OCI-LY1 (cell line): Measurements from ENCODE around the gene KMT2A.

ENCODE experiments used
- CTCF ChIP-seq: fragments of 200-600 bp; sonication (generic), shearing (Covaris generic); IDR thresholded peaks from 2 replicates; pipeline ENCODE4 v1.5.1; 2017; ENCODE audit warnings: mild to moderate bottlenecking, antibody characterized with exemption, low read length, moderate library complexity, mixed read lengths
- EZH2 ChIP-seq: fragments of 200-600 bp; sonication (generic), shearing (Covaris generic); IDR thresholded peaks from 2 replicates; pipeline ENCODE4 v1.8.0; 2017; ENCODE audit warnings: borderline replicate concordance, mixed run types, mild to moderate bottlenecking, antibody characterized with exemption, low read length, moderate library complexity, mixed read lengths

GRCh38 chr11:118442301-118442700 is 6.0 kb downstream of the KMT2A start:
- no peak for TF ChIP-seq CTCF
- no peak for TF ChIP-seq EZH2
